NT2/D1 (cell line): ENCODE data around the gene ANKRD18B.
"Not testable (repeated sequence)": the region's sequence is repeated elsewhere in the genome, so short reads cannot be mapped to it uniquely, and the experiment has no call there.

ENCODE experiments used
- SUZ12 ChIP-seq: IDR thresholded peaks from 2 replicates; pipeline ENCODE4 v1.6.1; 2011; ENCODE audit not compliant: insufficient read length, insufficient read depth; ENCODE audit errors: extremely low read depth
- YY1 ChIP-seq: IDR thresholded peaks from 2 replicates; pipeline ENCODE4 v1.6.1; 2011; ENCODE audit not compliant: insufficient read length, insufficient read depth
- ZNF274 ChIP-seq: IDR thresholded peaks from 2 replicates; pipeline ENCODE4 v1.6.1; 2011; ENCODE audit warnings: mild to moderate bottlenecking, low read depth, low read length

GRCh38 chr9:33612410-33612809, 88.4 kb downstream of the ANKRD18B start:
- TF ChIP-seq YY1, ZNF274, SUZ12: not testable (repeated sequence)
